PC-9 (cell line): ENCODE measurements around the gene DPH2.

Experiments
- CTCF ChIP-seq: fragments of 200-600 bp; sonication (generic); conservative IDR thresholded peaks from 2 replicates; pipeline ENCODE4 v1.6.1; 2017; ENCODE audit warnings: mixed run types, antibody characterized with exemption, mild to moderate bottlenecking, moderate library complexity
- EZH2 ChIP-seq: fragments of 200-600 bp; sonication (generic); IDR thresholded peaks from 2 replicates; pipeline ENCODE4 v1.8.0; 2017; ENCODE audit warnings: antibody characterized with exemption, low read depth

GRCh38 chr1:44008259-44008658, 38.4 kb downstream of the DPH2 start:
- TF ChIP-seq CTCF (no peak), EZH2 (no peak)
